GM19025 (cell line): ENCODE data around the gene KRTAP4-16.
"Not testable (repeated sequence)": the region's sequence is repeated elsewhere in the genome, so short reads cannot be mapped to it uniquely, and the experiment has no call there.

Experiments
- ATAC-seq: cut with Tn5 transposase; IDR thresholded peaks from one replicate; pipeline ENCODE4 v1.9.1; 2021; ENCODE audit warnings: mild to moderate bottlenecking, low read depth, moderate library complexity; ENCODE audit not compliant: unreplicated experiment

Gene KRTAP4-16

GRCh38 chr17:41119696-41120690 lies 18.0 kb upstream of the KRTAP4-16 start:
- ATAC-seq, result not testable (repeated sequence)

- no peak for ATAC-seq
Measured at GRCh38 chr17:41118721-41119120, 16.7 kb upstream of the KRTAP4-16 start.

- not testable (repeated sequence) for ATAC-seq
Measured at GRCh38 chr17:41117846-41118386, 15.9 kb upstream of the KRTAP4-16 start, which contains the start of gene KRTAP4-11. KRTAP4-11 (minus strand) TSS chr17:41118373; CDS start chr17:41118315, 58 bp downstream.

- ATAC-seq, result no peak
Measured at GRCh38 chr17:41116297-41116696, 14.3 kb upstream of the KRTAP4-16 start.

- no peak for ATAC-seq
Measured at GRCh38 chr17:41111151-41111885, 9.3 kb upstream of the KRTAP4-16 start.

GRCh38 chr17:41108728-41109386 lies 6.8 kb upstream of the KRTAP4-16 start:
- ATAC-seq, result not testable (repeated sequence)

- ATAC-seq, result no peak
Measured at GRCh38 chr17:41107941-41108450, 6.0 kb upstream of the KRTAP4-16 start.

- not testable (repeated sequence) for ATAC-seq
Measured at GRCh38 chr17:41105347-41105746, 3.3 kb upstream of the KRTAP4-16 start, which contains the start of gene KRTAP4-9. KRTAP4-9 (plus strand) TSS chr17:41105389; CDS start chr17:41105389, 0 bp downstream.

GRCh38 chr17:41104386-41105038 lies 2.5 kb upstream of the KRTAP4-16 start:
- ATAC-seq, result not testable (repeated sequence)

- ATAC-seq, result no peak
Measured at GRCh38 chr17:41103896-41104295, 1.9 kb upstream of the KRTAP4-16 start.

GRCh38 chr17:41099682-41100480 lies 2.1 kb downstream of the KRTAP4-16 start:
- not testable (repeated sequence) for ATAC-seq

- no peak for ATAC-seq
Measured at GRCh38 chr17:41098481-41098880, 3.5 kb downstream of the KRTAP4-16 start.

GRCh38 chr17:41098042-41098441 lies 4.0 kb downstream of the KRTAP4-16 start, which contains the start of gene KRTAP4-8:
KRTAP4-8 (minus strand) TSS chr17:41098142; CDS start chr17:41098084, 58 bp downstream.
- ATAC-seq, result no peak

GRCh38 chr17:41096055-41096454 lies 6.0 kb downstream of the KRTAP4-16 start:
- no peak for ATAC-seq

GRCh38 chr17:41088760-41089352 lies 13.2 kb downstream of the KRTAP4-16 start:
- not testable (repeated sequence) for ATAC-seq

GRCh38 chr17:41084100-41084856 lies 17.7 kb downstream of the KRTAP4-16 start, which contains the start of gene KRTAP4-7:
KRTAP4-7 (plus strand) TSS chr17:41084150; CDS start chr17:41084207, 57 bp downstream.
- not testable (repeated sequence) for ATAC-seq

GRCh38 chr17:41083427-41083826 lies 18.6 kb downstream of the KRTAP4-16 start:
- not testable (repeated sequence) for ATAC-seq
